IPS-NIHi7 (cell line): Measurements from ENCODE around the gene SPATA13.

Source experiments
- DNase-seq: peaks from one replicate; pipeline ENCODE4 v3.0.0; 2012; ENCODE audit warnings: mixed read lengths; ENCODE audit errors: extremely low spot score

SPATA13 gene

GRCh38 chr13:24222756-24223155 is 62.2 kb downstream of the SPATA13 start:
- no peak for DNase-seq

GRCh38 chr13:24223341-24224231 is 63.1 kb downstream of the SPATA13 start:
- DNase-seq, result no peak

- no peak for DNase-seq
Measured at GRCh38 chr13:24224232-24224680, 63.7 kb downstream of the SPATA13 start.

GRCh38 chr13:24225062-24225461 is 64.5 kb downstream of the SPATA13 start:
- DNase-seq, result no peak

GRCh38 chr13:24225930-24226329 is 65.4 kb downstream of the SPATA13 start:
- DNase-seq, result no peak

- DNase-seq, result no peak
Measured at GRCh38 chr13:24226762-24227161, 66.2 kb downstream of the SPATA13 start.

GRCh38 chr13:24228852-24229458 is 68.4 kb downstream of the SPATA13 start:
- DNase-seq, result peak; percentile 55

- DNase-seq, result no peak
Measured at GRCh38 chr13:24230428-24231072, 70.0 kb downstream of the SPATA13 start.

- DNase-seq, result no peak
Measured at GRCh38 chr13:24231377-24231776, 70.9 kb downstream of the SPATA13 start.

- DNase-seq, result no peak
Measured at GRCh38 chr13:24232037-24232436, 71.5 kb downstream of the SPATA13 start.

GRCh38 chr13:24232474-24232873 is 72.0 kb downstream of the SPATA13 start:
- no peak for DNase-seq

GRCh38 chr13:24233351-24233901 is 72.9 kb downstream of the SPATA13 start:
- no peak for DNase-seq

- no peak for DNase-seq
Measured at GRCh38 chr13:24234200-24234915, 73.8 kb downstream of the SPATA13 start.

- DNase-seq, result no peak
Measured at GRCh38 chr13:24237356-24237755, 76.8 kb downstream of the SPATA13 start.

GRCh38 chr13:24241336-24241735 is 80.8 kb downstream of the SPATA13 start:
- no peak for DNase-seq

- no peak for DNase-seq
Measured at GRCh38 chr13:24242100-24242499, 81.6 kb downstream of the SPATA13 start.

GRCh38 chr13:24243302-24243701 is 82.8 kb downstream of the SPATA13 start:
- DNase-seq, result no peak

GRCh38 chr13:24244802-24245201 is 84.3 kb downstream of the SPATA13 start:
- no peak for DNase-seq

GRCh38 chr13:24247016-24247415 is 86.5 kb downstream of the SPATA13 start:
- DNase-seq, result no peak

- no peak for DNase-seq
Measured at GRCh38 chr13:24249624-24250023, 89.1 kb downstream of the SPATA13 start.

GRCh38 chr13:24250376-24251057 is 90.0 kb downstream of the SPATA13 start:
- DNase-seq, result no peak
